HG03439 (cell line): ENCODE measurements around the gene ATP2A2.
"Not testable (repeated sequence)": the region's sequence is repeated elsewhere in the genome, so short reads cannot be mapped to it uniquely, and the experiment has no call there.

Experiments used
- ATAC-seq: cut with Tn5 transposase; IDR thresholded peaks from one replicate; pipeline ENCODE4 v1.9.1; 2021; ENCODE audit warnings: mild to moderate bottlenecking, moderate library complexity; ENCODE audit not compliant: unreplicated experiment

Gene ATP2A2

DNA sequence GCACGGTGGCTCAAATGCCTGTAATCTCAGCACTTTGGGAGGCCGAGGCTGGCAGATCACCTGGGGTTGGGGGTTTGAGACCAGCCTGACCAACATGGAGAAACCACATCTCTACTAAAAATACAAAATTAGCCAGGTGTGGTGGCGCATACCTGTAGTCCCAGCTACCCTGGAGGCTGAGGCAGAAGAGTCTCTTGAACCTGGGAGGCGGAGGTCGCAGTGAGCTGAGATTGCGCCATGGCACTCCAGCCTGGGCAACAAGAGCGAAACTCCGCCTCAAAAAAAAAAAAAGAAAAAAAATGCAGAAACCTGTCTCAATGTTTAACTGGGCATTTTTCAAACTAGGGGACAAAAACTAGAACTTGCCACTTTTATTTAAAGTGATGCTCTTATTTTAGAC is 59.2 kb downstream of the ATP2A2 start:
- ATAC-seq: not testable (repeated sequence)

DNA sequence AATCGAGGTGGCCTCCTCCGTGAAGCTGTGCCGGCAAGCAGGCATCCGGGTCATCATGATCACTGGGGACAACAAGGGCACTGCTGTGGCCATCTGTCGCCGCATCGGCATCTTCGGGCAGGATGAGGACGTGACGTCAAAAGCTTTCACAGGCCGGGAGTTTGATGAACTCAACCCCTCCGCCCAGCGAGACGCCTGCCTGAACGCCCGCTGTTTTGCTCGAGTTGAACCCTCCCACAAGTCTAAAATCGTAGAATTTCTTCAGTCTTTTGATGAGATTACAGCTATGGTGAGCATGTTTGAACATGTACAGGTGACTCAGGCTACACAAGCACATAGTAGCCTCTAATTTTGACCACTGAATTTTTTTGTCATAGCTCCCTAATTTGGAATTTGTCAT is 59.7 kb downstream of the ATP2A2 start:
- ATAC-seq: no peak

DNA sequence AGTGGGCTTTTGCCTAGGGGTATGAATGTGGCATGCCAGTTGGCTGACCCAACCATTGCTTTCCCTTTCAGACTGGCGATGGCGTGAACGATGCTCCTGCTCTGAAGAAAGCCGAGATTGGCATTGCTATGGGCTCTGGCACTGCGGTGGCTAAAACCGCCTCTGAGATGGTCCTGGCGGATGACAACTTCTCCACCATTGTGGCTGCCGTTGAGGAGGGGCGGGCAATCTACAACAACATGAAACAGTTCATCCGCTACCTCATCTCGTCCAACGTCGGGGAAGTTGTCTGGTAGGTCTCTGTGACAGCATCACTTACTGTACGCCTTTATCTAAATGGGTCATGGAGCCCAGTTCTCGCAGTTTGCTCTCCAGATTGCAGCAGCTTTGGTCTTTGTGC is 61.1 kb downstream of the ATP2A2 start:
- no peak for ATAC-seq

DNA sequence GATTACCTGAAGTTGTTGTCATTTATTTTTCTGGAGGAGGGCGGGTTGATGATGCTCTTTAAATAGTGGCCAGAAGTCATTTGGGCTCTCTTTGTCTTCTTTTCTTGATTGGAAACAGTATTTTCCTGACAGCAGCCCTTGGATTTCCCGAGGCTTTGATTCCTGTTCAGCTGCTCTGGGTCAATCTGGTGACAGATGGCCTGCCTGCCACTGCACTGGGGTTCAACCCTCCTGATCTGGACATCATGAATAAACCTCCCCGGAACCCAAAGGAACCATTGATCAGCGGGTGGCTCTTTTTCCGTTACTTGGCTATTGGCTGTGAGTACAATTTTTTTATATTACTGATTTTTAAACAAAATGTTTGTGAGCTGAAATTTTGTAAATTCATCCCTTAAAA is 62.1 kb downstream of the ATP2A2 start:
- ATAC-seq: no peak

DNA sequence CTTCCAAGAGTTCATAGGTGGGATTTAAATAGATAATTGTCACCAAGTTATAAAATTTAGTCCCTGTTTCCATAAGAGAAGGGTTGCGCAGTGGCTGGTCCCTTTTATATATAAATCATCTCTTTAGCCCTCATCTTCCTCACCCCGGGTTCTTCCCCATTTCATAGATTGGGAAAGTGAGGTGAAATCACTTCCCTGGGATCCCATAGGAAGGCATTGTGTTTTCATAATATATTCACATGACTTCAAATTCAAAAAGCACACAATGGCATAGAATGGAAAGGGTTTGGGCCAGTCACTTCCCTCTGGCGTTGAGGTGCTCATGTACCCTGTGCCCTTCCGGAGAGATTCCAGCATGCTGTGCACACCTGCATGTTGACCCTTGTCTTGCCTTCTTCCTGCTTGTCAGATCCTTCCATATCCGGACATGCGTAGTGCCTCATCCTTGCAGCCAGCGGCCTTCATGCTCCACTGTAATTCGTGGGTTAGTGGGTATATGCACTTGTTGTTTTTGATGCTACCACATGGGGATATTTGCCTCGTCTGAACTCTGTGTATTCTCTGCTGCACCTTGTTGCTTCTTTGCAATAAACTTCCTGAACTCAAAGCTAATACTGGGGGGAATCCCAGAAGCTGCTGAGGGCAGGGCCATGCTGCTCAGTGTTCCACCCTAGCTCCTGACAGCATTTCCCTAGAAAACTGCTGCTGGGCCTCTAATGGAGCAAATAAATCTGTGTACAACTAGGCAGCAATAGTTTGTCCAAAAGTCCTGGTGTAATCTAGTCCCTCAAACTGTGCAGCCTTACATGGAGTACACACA is 62.9 kb downstream of the ATP2A2 start:
- no peak for ATAC-seq

DNA sequence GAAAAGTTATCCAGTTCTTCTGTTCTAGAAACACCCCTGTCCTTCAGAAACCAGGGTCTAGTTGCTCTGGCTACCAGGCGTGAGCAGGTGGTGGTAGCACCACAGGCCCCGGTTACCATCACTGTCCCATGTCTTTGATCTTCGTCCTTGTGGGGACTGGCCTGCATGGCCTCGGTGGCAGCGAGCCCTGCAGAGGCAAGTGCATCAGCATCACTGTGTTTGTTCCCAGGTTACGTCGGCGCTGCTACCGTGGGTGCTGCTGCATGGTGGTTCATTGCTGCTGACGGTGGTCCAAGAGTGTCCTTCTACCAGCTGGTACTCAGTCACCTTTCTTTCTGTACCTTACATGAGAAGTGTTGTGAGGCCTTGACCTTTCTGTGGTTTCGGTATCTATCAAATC is 63.6 kb downstream of the ATP2A2 start:
- ATAC-seq: no peak

DNA sequence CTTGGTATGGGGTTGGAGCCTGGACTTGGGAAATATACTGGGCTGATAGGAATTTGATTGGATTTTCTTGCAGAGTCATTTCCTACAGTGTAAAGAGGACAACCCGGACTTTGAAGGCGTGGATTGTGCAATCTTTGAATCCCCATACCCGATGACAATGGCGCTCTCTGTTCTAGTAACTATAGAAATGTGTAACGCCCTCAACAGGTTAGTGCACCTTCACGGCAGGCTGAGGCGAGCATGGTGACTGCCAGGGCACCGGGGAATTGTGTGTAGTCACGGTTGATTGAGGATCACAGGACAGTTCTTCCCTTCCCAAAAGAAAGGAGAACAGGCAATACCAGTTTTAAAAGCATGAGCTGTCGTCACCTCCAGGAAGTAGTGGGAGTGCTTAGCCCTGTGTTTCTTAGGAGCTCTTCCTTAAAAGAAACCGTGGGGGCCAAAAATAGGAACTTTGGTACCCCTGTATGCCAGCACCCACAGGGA is 64.2 kb downstream of the ATP2A2 start:
- no peak for ATAC-seq

DNA sequence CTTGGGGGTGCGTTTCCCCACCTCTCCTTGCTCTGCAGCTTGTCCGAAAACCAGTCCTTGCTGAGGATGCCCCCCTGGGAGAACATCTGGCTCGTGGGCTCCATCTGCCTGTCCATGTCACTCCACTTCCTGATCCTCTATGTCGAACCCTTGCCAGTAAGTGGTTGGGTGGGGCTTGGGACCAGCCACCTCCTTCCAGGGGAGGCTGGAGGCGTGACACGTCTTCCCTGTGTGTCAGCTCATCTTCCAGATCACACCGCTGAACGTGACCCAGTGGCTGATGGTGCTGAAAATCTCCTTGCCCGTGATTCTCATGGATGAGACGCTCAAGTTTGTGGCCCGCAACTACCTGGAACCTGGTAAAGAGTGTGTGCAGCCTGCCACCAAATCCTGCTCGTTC is 64.9 kb downstream of the ATP2A2 start:
- ATAC-seq: no peak

DNA sequence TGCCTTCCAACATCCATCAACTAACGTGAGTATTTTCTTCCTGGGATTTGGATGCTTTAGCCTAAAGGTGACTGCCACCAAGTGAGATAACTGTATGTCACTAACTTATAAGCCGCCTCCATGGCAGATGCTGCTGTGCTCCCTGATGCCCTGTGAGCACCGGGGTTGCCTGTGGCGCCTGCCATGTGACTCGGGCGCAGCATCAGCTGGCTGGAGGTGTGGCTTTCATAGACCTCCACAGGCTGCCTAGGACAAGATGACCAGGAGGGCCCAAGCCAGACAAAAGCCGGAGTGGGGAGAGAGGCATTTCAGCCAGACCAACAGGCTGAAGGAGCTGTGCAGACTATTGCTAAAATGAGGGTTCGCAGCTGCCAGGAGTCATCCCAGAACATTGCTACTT is 66.7 kb downstream of the ATP2A2 start:
- no peak for ATAC-seq

DNA sequence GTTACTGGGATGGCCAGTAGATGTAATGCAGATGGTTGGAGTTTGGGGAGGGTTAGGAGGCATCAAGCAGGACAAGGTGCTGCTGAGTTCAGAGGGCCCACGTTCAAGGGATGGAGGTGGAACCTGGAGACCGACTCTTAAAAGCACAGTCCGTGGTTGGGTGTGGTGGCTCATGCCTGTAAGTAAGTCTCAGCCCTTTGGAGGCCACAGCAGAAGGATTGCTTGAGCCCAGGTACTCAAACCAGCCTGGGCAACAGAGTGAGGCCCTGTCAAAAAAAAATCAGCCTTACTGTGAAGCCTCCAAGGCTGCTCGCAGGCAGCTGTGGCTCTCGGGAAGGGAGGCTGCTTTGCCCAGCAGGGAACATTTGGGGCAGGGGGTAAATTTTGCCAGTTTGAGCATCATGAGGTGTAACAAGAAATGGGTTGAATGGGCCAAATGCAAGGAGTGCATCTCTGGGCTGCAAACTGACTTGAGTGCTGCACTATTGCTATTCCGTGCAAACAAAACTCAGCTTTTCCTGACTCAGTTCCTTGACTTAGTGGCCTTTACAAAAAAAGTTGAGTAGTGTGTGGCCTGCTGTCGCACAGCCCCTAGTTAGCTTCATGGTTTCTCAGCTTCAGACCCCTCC is 67.5 kb downstream of the ATP2A2 start:
- no peak for ATAC-seq

DNA sequence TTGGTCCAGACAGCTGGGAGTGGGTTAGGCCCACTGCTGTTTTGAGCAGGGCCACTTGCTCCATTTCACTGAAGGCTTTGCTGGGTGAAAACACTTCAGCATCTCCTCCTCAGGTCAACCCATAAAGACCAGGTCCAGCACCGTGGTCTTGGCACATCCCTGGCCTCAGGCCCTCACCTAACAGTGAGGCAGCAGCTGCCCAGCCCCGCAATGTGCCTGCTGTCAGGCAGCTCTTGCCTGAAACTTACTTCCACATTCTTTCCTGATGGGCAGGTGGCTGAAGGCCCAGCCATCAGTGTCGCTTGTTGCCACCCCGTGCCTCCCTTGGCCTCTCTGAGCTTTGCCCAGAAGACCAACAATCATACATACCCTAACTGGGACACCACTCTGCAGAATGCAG is 68.0 kb downstream of the ATP2A2 start:
- ATAC-seq: no peak

DNA sequence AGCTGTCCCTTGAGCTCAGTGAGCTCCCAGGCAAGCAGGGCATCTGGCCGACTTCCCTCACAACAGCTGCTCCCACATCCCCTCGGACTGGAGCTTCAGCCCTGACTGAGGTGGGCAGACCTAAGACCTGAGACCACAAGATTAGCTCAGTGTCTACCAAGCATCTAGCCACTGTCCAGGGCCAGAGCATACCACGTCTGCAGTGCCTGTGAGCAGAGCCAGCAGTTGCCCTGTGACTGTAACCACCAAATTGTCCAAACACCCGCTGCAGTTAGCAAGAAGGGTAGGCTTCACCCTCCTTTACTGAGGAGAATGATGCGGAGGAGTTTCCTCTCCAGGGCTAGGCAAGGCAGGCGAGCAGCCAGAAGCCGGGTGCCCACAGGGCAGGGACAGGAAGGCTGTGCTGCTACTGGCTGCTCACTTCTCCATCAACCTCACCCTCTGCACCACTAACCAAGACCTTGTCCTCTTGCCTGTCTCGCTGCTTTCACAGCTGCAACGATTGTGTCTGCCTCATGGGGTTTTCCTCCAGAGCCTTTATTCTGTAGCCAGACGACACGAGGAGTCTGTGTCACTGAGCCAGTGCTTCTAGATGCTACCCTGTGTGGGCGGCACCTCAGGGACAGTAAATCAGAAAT is 68.6 kb downstream of the ATP2A2 start:
- ATAC-seq: no peak

DNA sequence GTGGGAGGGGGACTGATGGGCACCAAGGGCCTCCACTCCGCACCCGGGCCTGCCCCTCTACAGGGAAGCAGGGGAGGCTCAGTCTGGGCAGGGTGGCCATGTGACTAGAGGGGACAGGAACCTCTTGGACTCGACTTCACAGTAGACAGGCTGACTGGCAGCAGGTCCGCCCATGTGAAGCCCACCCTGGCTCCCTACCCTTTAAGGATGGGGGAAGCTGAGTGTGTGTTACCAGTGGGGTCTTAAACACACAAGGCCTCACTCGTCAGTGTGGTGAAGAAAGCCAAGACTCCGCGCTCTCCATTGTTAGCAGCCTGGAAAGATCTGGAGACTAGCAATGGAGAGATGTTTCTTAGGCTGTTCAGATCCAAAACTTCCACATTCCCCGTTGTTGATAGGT is 70.1 kb downstream of the ATP2A2 start:
- ATAC-seq: no peak

DNA sequence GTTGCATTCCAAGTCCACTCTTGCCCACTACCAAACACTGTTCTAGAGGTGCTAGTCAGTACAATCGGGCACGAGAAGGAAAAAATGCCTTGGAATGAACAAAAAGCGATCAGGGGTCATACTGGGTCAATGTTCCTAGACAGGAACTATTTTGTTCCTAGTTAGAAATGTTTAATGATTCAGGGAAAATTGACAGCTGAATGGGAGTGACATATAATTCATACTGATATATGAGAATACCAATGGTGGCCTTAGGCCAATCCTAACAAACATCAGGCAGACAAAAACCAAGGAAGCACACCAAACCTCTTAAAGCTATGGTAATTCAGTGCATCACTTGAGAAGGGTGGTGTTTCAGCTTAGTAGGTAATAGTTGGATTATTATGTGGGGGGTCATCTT is 71.4 kb downstream of the ATP2A2 start:
- no peak for ATAC-seq

DNA sequence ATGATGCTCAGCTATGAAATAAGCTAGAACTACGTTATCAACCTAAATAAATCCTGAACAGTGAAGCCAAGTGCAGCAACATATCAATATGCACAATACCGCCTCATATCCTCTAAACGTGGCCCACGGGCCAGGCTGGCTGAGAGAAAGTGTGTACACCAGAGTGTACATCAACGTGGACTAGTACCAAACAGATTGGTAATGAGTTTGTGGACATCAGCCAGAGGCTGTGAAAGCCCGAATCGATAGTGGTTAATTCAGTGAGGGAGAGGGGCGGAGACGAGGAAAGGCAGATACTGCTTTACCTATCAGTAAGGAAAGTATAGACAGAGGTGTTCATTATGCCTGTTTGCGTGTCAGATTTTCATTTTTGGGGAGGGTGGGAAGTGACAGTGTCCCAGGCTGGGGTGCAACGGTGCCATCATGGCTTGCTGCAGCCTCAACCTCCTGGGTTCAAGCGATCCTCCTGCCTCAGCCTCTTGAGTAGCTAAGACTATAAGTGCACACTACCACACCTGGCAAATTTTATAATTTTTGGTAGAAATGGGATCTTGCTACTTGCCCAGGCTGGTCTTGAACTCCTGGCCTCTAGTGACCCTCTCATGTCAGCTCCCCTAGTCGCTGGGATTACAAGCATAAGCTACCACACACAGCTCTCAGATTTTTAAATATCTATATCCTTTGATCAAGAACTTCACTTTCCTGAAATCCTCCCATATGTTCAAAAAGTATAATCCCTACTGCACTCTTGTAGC is 72.3 kb downstream of the ATP2A2 start:
- ATAC-seq: no peak

DNA sequence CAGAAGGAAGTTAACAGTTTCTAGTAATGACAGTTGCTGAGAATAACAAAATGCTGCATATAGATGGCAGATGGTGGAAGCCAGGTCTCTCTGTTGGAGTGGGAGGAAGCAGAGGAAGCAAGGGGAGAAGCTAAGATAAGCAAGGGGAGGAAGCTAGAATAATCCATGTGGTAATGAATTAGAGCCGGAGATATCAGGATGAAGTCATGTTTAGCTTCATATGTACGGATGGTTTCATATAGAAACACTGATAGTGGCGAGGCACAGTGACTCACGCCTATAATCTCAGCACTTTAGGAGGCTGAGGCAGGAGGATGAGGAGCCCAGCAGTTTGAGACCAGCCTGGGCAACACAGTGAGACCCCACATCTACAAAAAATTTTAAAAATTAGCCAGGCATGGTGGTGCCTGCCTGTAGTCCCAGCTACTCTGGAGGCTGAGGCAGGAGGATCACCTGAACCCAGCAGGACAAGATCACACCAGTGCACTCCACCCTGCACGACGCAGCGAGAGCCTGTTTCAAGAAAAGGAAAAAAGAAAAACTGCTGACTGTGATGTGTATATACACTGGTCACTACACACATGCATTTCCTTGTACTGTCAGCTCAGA is 73.2 kb downstream of the ATP2A2 start:
- no peak for ATAC-seq

DNA sequence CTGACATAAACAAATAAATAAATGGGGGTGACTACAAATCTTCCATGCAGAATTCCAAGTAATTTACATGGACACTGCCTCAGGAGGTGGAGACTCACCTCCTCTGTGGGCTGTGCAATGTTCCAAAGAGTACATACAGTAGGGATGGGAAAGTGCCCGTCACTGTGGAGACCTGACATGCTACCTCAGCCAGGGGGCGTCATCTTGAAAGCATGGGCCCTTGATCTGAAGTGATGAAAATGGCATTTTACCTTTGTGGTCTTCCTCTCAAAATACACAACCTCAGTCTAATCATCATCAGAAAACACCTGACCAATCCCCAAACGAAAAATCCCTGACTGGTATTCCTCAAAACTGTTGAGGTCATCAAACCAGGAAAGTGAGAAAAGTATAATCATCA is 74.0 kb downstream of the ATP2A2 start:
- no peak for ATAC-seq

DNA sequence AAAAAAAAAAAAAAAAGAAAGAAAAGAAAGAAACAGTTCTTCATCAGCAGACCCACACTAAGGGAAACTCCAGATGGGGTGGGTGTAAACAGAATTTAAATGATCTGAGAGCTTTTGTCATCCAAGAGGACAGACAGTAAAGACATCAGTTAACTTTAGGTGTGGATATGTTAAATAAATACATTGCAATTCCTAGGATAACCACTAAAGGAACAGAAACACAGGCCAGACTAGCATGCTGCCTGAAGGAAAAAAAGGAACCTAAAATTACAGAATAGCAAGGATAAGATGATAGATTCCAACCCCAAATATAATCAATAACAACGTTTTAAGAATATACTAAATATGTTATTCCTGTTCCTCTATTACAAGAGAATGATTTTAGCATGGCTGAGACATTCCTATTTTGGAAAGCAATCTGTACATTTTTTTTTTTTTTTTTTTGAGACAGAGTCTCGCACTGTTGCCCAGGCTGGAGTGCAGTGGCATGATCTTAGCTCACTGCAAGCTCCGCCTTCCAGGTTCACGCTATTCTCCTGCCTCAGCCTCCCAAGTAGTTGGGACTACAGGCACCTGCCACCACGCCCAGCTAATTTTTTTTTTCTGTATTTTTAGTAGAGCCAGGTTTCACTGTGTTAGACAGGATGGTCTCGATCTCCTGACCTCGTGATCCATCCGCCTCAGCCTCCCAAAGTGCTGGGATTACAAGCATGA is 77.5 kb downstream of the ATP2A2 start:
- ATAC-seq: not testable (repeated sequence)

DNA sequence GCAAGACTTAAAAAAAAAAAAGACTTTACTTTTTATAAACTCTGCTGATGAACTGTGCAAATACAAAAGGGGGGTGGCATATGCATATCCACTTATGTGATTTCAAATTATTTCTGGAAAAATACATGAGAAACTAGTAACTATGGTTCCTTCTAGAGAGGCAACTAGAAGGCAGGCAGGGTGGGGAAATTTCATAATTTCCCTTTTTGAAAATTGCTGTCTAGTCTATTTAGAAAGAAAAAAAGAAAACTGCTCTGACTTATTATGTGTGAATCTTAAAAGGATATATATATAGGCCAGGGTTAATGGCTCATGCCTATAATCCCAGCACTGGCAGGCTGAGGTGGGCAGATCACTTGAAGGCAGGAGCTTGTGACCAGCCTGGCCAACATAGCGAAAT is 80.2 kb downstream of the ATP2A2 start:
- no peak for ATAC-seq
